Measurements from ENCODE around the gene POLE. TPM values are rescaled to one million over a fixed set of nuclear protein-coding genes. Genes with fewer than 3 reads are reported as not detected.

Gene POLE
- total RNA-seq, 3 donors from 2014 or later: 36.5 to 51.5 (median 43.5) TPM

DNA sequence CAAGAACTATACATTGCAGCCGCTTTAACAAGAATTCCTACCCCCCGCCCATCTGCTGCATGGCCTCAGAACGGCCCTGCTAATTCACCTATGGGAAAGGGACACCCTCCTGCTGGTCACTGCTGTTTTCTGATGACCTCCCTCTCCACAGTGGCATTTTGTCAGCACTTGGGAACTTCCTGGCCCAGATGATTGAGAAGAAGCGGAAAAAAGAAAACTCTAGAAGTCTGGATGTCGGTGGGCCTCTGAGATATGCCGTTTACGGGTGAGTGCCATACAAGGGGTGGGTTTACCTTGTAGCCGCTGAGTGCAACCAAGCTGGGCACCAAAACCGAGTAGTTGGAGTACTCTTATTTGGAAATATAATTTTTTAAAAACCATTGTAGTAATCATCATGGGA, 3.0 kb upstream of the POLE start:
- Histone ChIP-seq H3K9me3 (no peaks in the 10 kb centered on the region), H3K27me3 (no peaks in the 10 kb centered on the region), H3K27ac (no peak overlapping the region), H3K4me3 (no peak overlapping the region), H3K4me1 (peaks cover 0 to 7% of the 10 kb centered on the region in 2 donors), H3K36me3 (no peaks in the 10 kb centered on the region)
- no peak for DNase-seq (ENCODE audit: low spot score in 2 of 2)
- intact Hi-C loops (cut with DNase I; ENCODE audit: low total_unique reads): no loop called here
- TF ChIP-seq POLR2A (IDR thresholded peaks at IDR 0.05) (no peak), CTCF (IDR thresholded peaks at IDR 0.05) (no peak), POLR2AphosphoS5 (IDR thresholded peaks at IDR 0.05) (no peak)

GRCh38 chr12:132689227-132689626, 2.1 kb upstream of the POLE start:
- Histone ChIP-seq H3K36me3 (no peaks in the 10 kb centered on the region), H3K27ac (no peak overlapping the region), H3K4me3 (peak overlapping the region in 1 of 3 donors; percentile 11), H3K9me3 (no peaks in the 10 kb centered on the region), H3K27me3 (no peaks in the 10 kb centered on the region), H3K4me1 (peaks cover 0 to 7% of the 10 kb centered on the region in 2 donors)
- TF ChIP-seq POLR2AphosphoS5 (IDR thresholded peaks at IDR 0.05) (no peak), CTCF (IDR thresholded peaks at IDR 0.05) (no peak)
- intact Hi-C loops (cut with DNase I; ENCODE audit: low total_unique reads): no loop called here
- DNase-seq (ENCODE audit: low spot score in 2 of 2): no peak

GRCh38 chr12:132686825-132687210, 324 bp downstream of the POLE start:
- Histone ChIP-seq H3K36me3 (no peaks in the 10 kb centered on the region), H3K27me3 (no peaks in the 10 kb centered on the region), H3K4me3 (peak overlapping the region; percentile 58 to 99 (median 85)), H3K4me1 (peaks cover 0 to 7% of the 10 kb centered on the region in 2 donors), H3K9me3 (no peaks in the 10 kb centered on the region), H3K27ac (peak overlapping the region; percentile 68 to 84)
- no peak for DNase-seq (ENCODE audit: low spot score in 2 of 2)
- TF ChIP-seq CTCF (IDR thresholded peaks at IDR 0.05) (no peak), POLR2AphosphoS5 (IDR thresholded peaks at IDR 0.05) (no peak), POLR2A (IDR thresholded peaks at IDR 0.05) (no peak)
- intact Hi-C loops (cut with DNase I; ENCODE audit: low total_unique reads): no loop called here

DNA sequence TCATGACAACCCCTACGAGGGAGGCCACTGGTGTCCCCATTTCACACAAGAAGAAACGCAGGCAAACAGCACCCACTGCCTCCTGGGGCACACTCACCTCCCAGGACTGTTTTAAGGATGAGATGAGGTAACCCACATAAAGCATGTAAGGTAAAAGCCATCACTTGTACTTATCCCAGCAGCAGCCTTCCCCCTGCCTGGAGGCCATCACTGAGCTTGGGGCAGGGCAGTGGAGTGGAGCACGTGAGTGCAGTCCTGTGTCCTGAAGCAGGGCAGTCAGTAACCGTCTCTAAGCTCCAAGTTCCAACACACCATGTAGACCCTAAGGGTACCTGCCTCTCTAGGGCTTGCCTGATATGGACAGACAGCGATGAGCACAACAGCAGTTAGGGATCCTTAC, 1.7 kb downstream of the POLE start:
- Histone ChIP-seq H3K9me3 (no peaks in the 10 kb centered on the region), H3K4me3 (no peak overlapping the region), H3K4me1 (peaks cover 0 to 7% of the 10 kb centered on the region in 2 donors), H3K36me3 (no peaks in the 10 kb centered on the region), H3K27me3 (no peaks in the 10 kb centered on the region), H3K27ac (no peak overlapping the region)
- no peak for DNase-seq (ENCODE audit: low spot score in 2 of 2)
- TF ChIP-seq POLR2A (IDR thresholded peaks at IDR 0.05): no peak
- no peak for TF ChIP-seq CTCF (IDR thresholded peaks at IDR 0.05)
- no peak for TF ChIP-seq POLR2AphosphoS5 (IDR thresholded peaks at IDR 0.05)
- intact Hi-C loops (cut with DNase I; ENCODE audit: low total_unique reads): no loop called here

DNA sequence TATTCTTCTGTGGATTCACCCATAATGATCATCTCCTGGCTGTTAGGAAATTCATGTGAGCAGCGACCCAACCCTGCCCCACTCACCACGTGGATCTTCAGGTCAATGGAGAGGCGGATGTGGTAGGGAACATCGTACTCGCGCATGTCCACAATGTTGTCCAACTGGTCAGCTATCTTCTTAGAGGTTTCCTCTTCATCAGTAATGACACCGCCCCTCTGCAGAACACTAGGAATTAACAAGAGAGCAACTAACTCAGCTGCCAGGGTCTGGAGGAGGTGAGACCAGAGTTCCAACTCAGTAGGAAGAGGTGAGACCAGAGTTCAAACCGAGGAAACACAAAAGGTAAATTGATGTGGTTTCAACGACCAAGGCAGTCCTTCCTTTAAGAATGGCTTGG, 9.7 kb downstream of the POLE start:
- peak in 1 of 2 donors; percentile 10 for DNase-seq (ENCODE audit: low spot score in 2 of 2)
- Histone ChIP-seq H3K9me3 (no peaks in the 10 kb centered on the region), H3K4me1 (no peaks in the 10 kb centered on the region), H3K27me3 (no peaks in the 10 kb centered on the region), H3K4me3 (no peak overlapping the region), H3K36me3 (peaks cover 9% of the 10 kb centered on the region), H3K27ac (no peak overlapping the region)
- TF ChIP-seq CTCF (IDR thresholded peaks at IDR 0.05) (no peak), POLR2A (IDR thresholded peaks at IDR 0.05) (no peak)
- intact Hi-C loops (cut with DNase I; ENCODE audit: low total_unique reads): no loop called here

Data from breast epithelium (tissue), 4 donors.